HG02981 (cell line): ENCODE data around the gene EOLA2.
"Not testable (repeated sequence)": the region's sequence is repeated elsewhere in the genome, so short reads cannot be mapped to it uniquely, and the experiment has no call there.

ENCODE experiments used
- ATAC-seq: cut with Tn5 transposase; IDR thresholded peaks from one replicate; pipeline ENCODE4 v1.9.1; 2021; ENCODE audit warnings: mild to moderate bottlenecking, moderate library complexity; ENCODE audit not compliant: unreplicated experiment

EOLA2 gene

GRCh38 chrX:149938427-149938880, at the start of gene EOLA2:
Gene EOLA2 (minus strand): TSS chrX:149938491. CDS start chrX:149933874, 4,617 bp downstream.
- peak; percentile 67 for ATAC-seq

GRCh38 chrX:149987613-149988012, 49.3 kb upstream of the EOLA2 start:
- peak; percentile 77 for ATAC-seq

GRCh38 chrX:149984411-149984810, 46.1 kb upstream of the EOLA2 start:
- ATAC-seq, result no peak

GRCh38 chrX:149982310-149982709, 44.0 kb upstream of the EOLA2 start:
- ATAC-seq, result no peak

- no peak for ATAC-seq
Measured at GRCh38 chrX:149979126-149979644, 40.9 kb upstream of the EOLA2 start.

- no peak for ATAC-seq
Measured at GRCh38 chrX:149962859-149963757, 24.8 kb upstream of the EOLA2 start.

- ATAC-seq, result no peak
Measured at GRCh38 chrX:149962010-149962409, 23.7 kb upstream of the EOLA2 start.

GRCh38 chrX:149961572-149961971, 23.3 kb upstream of the EOLA2 start:
- no peak for ATAC-seq

- ATAC-seq, result no peak
Measured at GRCh38 chrX:149950681-149951080, 12.4 kb upstream of the EOLA2 start.

GRCh38 chrX:149949743-149950436, 11.6 kb upstream of the EOLA2 start:
- ATAC-seq, result no peak

GRCh38 chrX:149948016-149948415, 9.7 kb upstream of the EOLA2 start:
- ATAC-seq, result no peak

- not testable (repeated sequence) for ATAC-seq
Measured at GRCh38 chrX:149946932-149947331, 8.6 kb upstream of the EOLA2 start.

GRCh38 chrX:149945820-149946219, 7.5 kb upstream of the EOLA2 start:
- not testable (repeated sequence) for ATAC-seq

GRCh38 chrX:149945087-149945670, 6.9 kb upstream of the EOLA2 start:
- not testable (repeated sequence) for ATAC-seq

GRCh38 chrX:149940674-149941024, 2.4 kb upstream of the EOLA2 start:
- ATAC-seq, result not testable (repeated sequence)

GRCh38 chrX:149939905-149940673, 1.8 kb upstream of the EOLA2 start:
- ATAC-seq, result peak; percentile 38

- ATAC-seq, result peak; percentile 10
Measured at GRCh38 chrX:149939655-149939904, 1.3 kb upstream of the EOLA2 start.

- no peak for ATAC-seq
Measured at GRCh38 chrX:149938881-149939654, 777 bp upstream of the EOLA2 start.

- no peak for ATAC-seq
Measured at GRCh38 chrX:149937871-149938426, 342 bp downstream of the EOLA2 start.

- not testable (repeated sequence) for ATAC-seq
Measured at GRCh38 chrX:149937328-149937727, 963 bp downstream of the EOLA2 start.
